Transverse colon (tissue), 4 donors: Measurements from ENCODE around the gene ZXDC.

ENCODE experiments used
- CTCF ChIP-seq, 5 experiments: fragments of 200-600 bp in 3 of 5; fragments of 450-650 bp in 2 of 5; sonication (generic) in 3 of 5; IDR thresholded peaks; 1 replicate in 2 of 5; 2 replicates in 3 of 5; pipeline ENCODE4 v1.5.1; 2016 to 2017; ENCODE audit warnings: antibody characterized with exemption in 5 of 5, inconsistent platforms in 3 of 5, mild to moderate bottlenecking in 2 of 5, moderate library complexity in 1 of 5
- EP300 ChIP-seq: sonication (generic); formaldehyde crosslinking; IDR thresholded peaks from one replicate; pipeline ENCODE4 v1.6.1; 2017; ENCODE audit warnings: antibody characterized with exemption, low read depth
- POLR2A ChIP-seq: fragments of 450-650 bp; IDR thresholded peaks from one replicate; pipeline ENCODE4 v1.6.1; 2016; ENCODE audit warnings: antibody characterized with exemption, mild to moderate bottlenecking, moderate library complexity
- POLR2AphosphoS5 ChIP-seq, 3 donors: sonication (generic); formaldehyde crosslinking; IDR thresholded peaks; one replicate each; pipeline ENCODE4 v1.6.1; 2016; ENCODE audit warnings: antibody characterized with exemption in 3 of 3

- TF ChIP-seq POLR2AphosphoS5 (IDR thresholded peaks at IDR 0.05) (no peak), POLR2A (no peak), CTCF (IDR thresholded peaks at IDR 0.05) (no peak), EP300 (no peak)
These were observed 28.1 kb downstream of the ZXDC start for GRCh38 chr3:126447456-126448106.
